ENCODE measurements around the gene SPN.
"Not testable (repeated sequence)": the region's sequence is repeated elsewhere in the genome, so short reads cannot be mapped to it uniquely, and the experiment has no call there.

SPN gene

GRCh38 chr16:29650771-29651170 lies 12.3 kb upstream of the SPN start:
- Histone ChIP-seq H2AFZ (ENCODE audit: low read length) (no peak overlapping the region), H3K9me2 (replicated peaks; ENCODE audit: insufficient read depth, low read length) (no peaks in the 10 kb centered on the region), H3K9ac (ENCODE audit: low read length) (no peak overlapping the region), H4K20me1 (ENCODE audit: insufficient read depth, low read length) (no peaks in the 10 kb centered on the region), H3K4me3 (ENCODE audit: low read length) (no peak overlapping the region), H3K36me3 (replicated peaks; ENCODE audit: insufficient read depth, low read length) (no peaks in the 10 kb centered on the region), H3F3A (ENCODE audit: insufficient read depth, low read length) (no peaks in the 10 kb centered on the region), H3K27ac (ENCODE audit: low read length) (no peak overlapping the region), H3K4me1 (ENCODE audit: low read length) (no peaks in the 10 kb centered on the region), H3K4me2 (ENCODE audit: low read depth, low read length) (no peak overlapping the region), H3K9me3 (replicated peaks; ENCODE audit: insufficient read depth, low read length) (no peaks in the 10 kb centered on the region), H3K27me3 (replicated peaks; ENCODE audit: insufficient read depth, low read length) (no peaks in the 10 kb centered on the region), H3K79me2 (ENCODE audit: low read length) (no peaks in the 10 kb centered on the region)
- DNase-seq, result no peak
- no peak for TF ChIP-seq EZH2phosphoT487 (IDR thresholded peaks at IDR 0.05; ENCODE audit: low read length)
- no peak for TF ChIP-seq EZH2 (optimal IDR thresholded peaks at IDR 0.05; ENCODE audit: low read depth, low read length)
- no peak for TF ChIP-seq CTCF (IDR thresholded peaks at IDR 0.05; ENCODE audit: low read length)

- Histone ChIP-seq H4K20me1 (ENCODE audit: insufficient read depth, low read length) (no peaks in the 10 kb centered on the region), H3K36me3 (replicated peaks; ENCODE audit: insufficient read depth, low read length) (no peaks in the 10 kb centered on the region), H3K4me3 (ENCODE audit: low read length) (no peak overlapping the region), H3K9me2 (replicated peaks; ENCODE audit: insufficient read depth, low read length) (no peaks in the 10 kb centered on the region), H3K4me2 (ENCODE audit: low read depth, low read length) (no peak overlapping the region), H2AFZ (ENCODE audit: low read length) (no peak overlapping the region), H3F3A (ENCODE audit: insufficient read depth, low read length) (no peaks in the 10 kb centered on the region), H3K27ac (ENCODE audit: low read length) (no peak overlapping the region), H3K9ac (ENCODE audit: low read length) (no peak overlapping the region), H3K27me3 (replicated peaks; ENCODE audit: insufficient read depth, low read length) (no peaks in the 10 kb centered on the region), H3K4me1 (ENCODE audit: low read length) (no peaks in the 10 kb centered on the region), H3K9me3 (replicated peaks; ENCODE audit: insufficient read depth, low read length) (no peaks in the 10 kb centered on the region), H3K79me2 (ENCODE audit: low read length) (no peaks in the 10 kb centered on the region)
- TF ChIP-seq CTCF (IDR thresholded peaks at IDR 0.05; ENCODE audit: low read length) (no peak), EZH2phosphoT487 (IDR thresholded peaks at IDR 0.05; ENCODE audit: low read length) (no peak), EZH2 (optimal IDR thresholded peaks at IDR 0.05; ENCODE audit: low read depth, low read length) (no peak)
- no peak for DNase-seq
Observed at GRCh38 chr16:29651774-29652349, 11.2 kb upstream of the SPN start.

GRCh38 chr16:29653471-29653870 lies 9.6 kb upstream of the SPN start:
- Histone ChIP-seq H3K36me3 (replicated peaks; ENCODE audit: insufficient read depth, low read length) (no peaks in the 10 kb centered on the region), H3K9me2 (replicated peaks; ENCODE audit: insufficient read depth, low read length) (no peaks in the 10 kb centered on the region), H3K4me2 (ENCODE audit: low read depth, low read length) (no peak overlapping the region), H3K9me3 (replicated peaks; ENCODE audit: insufficient read depth, low read length) (no peaks in the 10 kb centered on the region), H3K9ac (ENCODE audit: low read length) (no peak overlapping the region), H2AFZ (ENCODE audit: low read length) (no peak overlapping the region), H3K4me3 (ENCODE audit: low read length) (no peak overlapping the region), H4K20me1 (ENCODE audit: insufficient read depth, low read length) (no peaks in the 10 kb centered on the region), H3K27ac (ENCODE audit: low read length) (no peak overlapping the region), H3K27me3 (replicated peaks; ENCODE audit: insufficient read depth, low read length) (no peaks in the 10 kb centered on the region), H3K79me2 (ENCODE audit: low read length) (no peaks in the 10 kb centered on the region), H3K4me1 (ENCODE audit: low read length) (no peaks in the 10 kb centered on the region), H3F3A (ENCODE audit: insufficient read depth, low read length) (no peaks in the 10 kb centered on the region)
- no peak for TF ChIP-seq EZH2phosphoT487 (IDR thresholded peaks at IDR 0.05; ENCODE audit: low read length)
- no peak for TF ChIP-seq CTCF (IDR thresholded peaks at IDR 0.05; ENCODE audit: low read length)
- no peak for TF ChIP-seq EZH2 (optimal IDR thresholded peaks at IDR 0.05; ENCODE audit: low read depth, low read length)
- DNase-seq, result no peak

- not testable (repeated sequence) for H3K27ac ChIP-seq (ENCODE audit: low read length); H3K4me1 ChIP-seq (ENCODE audit: low read length); H3K4me2 ChIP-seq (ENCODE audit: low read depth, low read length)
Observed at GRCh38 chr16:29653890-29654289, 9.2 kb upstream of the SPN start.

More at GRCh38 chr16:29653890-29654289, 9.2 kb upstream of the SPN start:
- not testable (repeated sequence) for H4K20me1 ChIP-seq (ENCODE audit: insufficient read depth, low read length); H3K9me2 ChIP-seq (replicated peaks; ENCODE audit: insufficient read depth, low read length); H3K79me2 ChIP-seq (ENCODE audit: low read length); H3K9me3 ChIP-seq (replicated peaks; ENCODE audit: insufficient read depth, low read length); H3K9ac ChIP-seq (ENCODE audit: low read length); DNase-seq; H3K36me3 ChIP-seq (replicated peaks; ENCODE audit: insufficient read depth, low read length); H3K27me3 ChIP-seq (replicated peaks; ENCODE audit: insufficient read depth, low read length); H2AFZ ChIP-seq (ENCODE audit: low read length); H3K4me3 ChIP-seq (ENCODE audit: low read length); H3F3A ChIP-seq (ENCODE audit: insufficient read depth, low read length)
